Hindlimb muscle (tissue), 1 donor: Measurements from ENCODE around the gene NCR3LG1. TPM values are rescaled to one million over a fixed set of nuclear protein-coding genes. Genes with fewer than 3 reads are reported as not detected.

ENCODE experiments used
- DNase-seq: peaks from one replicate; pipeline ENCODE4 v3.0.0-alpha.2; 2013
- polyA plus RNA-seq: library from polyadenylated mRNA; unstranded; fragments of 120-200 nt; gene quantifications from one replicate; pipeline ENCODE4 v1.2.1, GENCODE V29; 2013; ENCODE audit not compliant: insufficient read length

Gene NCR3LG1
- polyA plus RNA-seq, 1 donor = 0.28 TPM

DNA sequence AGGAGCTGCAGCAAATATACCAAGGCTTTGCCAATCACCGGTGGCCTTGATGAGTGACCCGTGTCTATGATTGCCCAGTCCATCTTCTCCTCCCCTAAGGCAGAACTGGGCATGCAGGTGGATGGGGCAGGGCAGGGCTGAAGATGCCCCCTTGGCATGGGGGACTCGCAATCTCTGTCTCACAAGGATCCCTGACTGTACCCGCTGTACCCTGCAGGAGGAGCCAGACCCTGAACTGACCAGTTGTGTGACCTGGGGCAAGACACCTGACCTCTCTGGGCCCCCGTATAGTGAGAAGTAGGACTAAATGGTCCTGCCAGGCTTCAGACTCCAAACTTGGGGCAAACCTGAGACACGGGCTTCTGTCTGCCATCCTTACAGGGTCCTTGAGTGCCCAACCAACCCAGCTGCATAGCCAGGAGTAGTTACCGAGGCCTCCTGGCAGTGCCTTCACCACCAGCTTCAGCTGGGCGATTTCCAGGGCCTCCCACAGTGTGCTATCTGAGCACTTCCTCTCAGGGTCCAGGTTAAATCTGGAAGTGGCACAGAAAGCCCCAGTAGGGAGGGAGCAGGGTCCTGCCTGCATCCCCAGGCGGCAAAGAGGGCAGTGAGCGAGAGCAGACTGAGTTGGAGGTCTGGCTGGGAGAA is 43.3 kb downstream of the NCR3LG1 start:
- no peak for DNase-seq

DNA sequence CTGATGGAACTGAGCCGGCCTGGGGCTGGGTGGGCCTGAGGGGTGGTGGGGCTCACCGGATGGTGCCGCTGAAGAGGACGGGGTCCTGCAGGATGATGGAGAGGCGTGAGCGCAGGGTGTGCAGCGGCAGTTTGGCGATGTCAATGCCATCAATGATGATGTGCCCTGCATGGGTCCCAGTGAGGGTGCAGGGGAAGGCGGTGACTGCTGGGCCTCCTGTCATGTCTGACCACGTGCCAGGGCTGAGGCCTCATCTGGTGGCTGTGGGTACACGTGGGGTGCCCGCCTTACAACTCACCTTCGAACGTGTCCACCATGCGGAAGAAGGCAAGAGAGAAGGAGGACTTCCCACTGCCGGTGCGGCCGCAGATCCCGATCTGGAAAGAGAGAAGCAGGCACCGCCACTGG is 44.0 kb downstream of the NCR3LG1 start:
- DNase-seq = no peak

DNA sequence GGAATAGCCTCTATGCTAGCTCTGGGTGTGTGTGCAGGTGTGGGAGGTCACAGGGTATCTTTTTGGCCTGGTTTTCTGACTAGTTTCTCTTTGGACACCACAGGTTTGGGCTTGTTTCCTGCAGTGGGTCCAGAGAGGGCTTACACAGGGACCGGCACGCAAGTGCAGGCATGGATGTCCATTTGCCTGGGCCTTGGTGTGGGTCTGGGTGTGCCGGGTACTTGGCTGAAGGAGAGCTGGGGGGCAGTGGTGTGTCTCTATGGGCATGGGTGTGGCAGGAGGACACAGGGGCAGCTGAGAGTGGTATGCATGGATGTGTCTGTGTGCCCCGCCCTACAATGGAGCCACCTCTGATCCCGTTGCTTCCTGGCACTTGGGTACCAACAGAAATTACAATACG is 44.4 kb downstream of the NCR3LG1 start:
- DNase-seq = no peak

DNA sequence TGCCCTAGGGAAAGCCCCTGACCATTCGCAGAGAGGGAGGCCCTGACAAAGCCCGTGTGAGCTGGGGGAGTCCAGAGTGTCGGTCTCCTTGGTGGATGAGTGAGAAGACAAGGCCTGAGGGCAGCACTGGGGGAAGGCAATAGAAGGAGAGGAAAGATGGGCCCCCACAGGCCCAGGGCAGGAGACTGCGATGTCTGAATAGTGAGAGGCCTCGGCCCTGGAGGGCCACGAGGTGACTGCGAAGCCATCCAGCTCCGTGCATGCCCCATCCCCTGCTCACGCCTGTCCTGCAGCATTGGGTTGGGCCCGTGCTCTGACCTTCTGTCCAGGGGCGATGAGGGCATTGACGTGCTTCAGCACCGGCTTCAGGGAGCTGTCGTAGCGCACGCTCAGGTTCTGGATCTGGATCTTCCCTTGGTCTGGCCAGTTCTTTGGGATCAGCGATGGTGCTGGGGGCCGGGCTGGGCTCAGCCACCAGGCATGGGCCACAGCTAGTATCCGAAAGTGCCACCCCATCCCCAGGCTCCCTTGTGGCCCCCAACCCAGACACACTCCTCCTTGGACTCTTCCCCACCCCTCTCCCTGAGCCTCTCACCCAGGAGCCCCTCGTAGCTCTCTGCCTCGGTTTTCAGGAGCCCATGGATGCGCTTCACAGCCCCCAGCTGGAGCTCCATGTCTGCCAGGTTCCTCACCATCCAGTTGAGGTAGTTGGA is 45.2 kb downstream of the NCR3LG1 start:
- no peak for DNase-seq

DNA sequence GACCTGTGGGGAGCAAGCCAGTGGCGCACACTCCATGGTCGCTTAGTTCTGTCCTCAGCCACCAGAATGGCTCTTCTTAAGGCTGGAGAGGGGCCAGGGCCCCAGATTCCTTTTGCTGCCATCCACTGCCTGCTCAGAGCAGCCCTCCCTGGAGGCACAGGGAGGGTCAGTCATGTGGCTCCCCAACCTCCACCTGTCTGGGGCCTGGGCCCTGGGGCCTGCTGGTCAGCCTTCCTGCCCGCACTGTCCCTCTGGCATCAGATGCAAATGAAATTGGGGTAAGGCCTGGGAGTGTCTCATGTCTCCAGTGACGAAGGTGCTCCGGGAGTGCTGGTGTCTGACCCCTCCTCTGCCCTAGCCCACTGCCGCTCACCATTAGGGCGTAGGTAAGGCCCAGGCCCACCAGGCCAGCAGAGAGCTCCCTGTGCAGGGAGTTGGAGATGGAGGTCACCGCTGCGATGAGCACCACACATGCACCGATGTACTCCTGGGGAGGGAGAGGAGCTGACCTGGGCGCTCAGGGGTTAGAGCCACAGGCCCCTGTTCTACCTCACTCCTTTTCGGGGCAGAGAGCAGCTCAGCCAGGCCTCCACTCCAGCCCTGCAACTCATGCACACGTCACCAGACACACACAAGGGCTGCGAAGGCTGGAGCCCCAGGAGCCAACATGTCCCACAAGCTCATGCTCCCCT is 45.9 kb downstream of the NCR3LG1 start:
- no peak for DNase-seq

DNA sequence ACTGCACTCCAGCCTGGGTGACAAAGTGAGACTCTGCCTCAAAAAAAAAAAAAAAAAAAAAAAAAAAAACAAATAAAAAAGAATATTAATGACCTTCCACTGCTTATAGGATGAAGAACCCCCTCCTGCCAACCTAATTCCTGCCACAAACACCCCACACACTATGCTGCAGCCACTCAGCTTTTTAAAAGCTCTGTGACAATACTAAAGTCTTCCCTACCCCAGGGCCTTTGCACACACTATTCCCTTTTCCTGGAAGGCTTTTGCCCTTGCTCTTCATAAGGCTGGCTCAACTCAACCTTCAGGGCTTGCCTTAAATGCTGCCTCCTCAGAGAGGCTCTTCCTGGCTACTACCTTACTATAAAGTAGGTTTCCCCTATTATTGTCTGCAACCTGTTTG is 47.6 kb downstream of the NCR3LG1 start:
- DNase-seq = no peak

DNA sequence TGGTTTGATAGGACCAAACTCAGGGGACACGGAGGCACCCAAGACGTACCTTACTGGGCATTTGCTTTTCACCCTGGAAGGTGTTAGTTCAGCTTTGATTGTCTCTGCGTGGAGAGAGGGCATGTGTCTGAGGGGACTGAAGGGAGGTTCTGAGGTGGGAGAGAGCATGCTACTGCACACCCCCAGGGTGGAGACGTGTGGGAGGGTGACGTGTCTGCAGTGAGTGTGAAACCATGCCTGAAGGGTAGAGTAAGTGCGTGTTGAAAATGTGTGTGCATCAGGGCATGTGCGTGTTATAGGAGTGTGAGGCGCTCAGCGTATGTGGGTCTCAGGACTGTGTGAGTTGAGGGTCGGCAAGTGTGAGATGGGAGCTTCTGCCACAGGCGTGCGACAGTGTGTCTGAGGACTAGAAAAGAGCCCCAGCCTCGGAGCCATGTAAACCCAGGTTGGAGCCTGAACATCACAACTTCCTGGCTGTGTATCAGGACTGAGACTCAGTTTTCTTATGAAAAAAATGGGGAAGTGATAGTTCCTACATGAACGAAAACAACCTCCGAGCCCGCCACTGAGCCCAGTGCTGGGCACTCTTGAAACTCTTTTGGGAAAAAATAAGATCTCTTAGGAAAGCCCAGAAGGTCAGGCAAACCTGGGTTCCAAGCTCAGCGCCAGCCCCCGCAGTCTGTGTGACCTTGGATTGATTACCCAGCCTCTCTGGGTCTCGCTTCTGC is 48.6 kb downstream of the NCR3LG1 start:
- no peak for DNase-seq

DNA sequence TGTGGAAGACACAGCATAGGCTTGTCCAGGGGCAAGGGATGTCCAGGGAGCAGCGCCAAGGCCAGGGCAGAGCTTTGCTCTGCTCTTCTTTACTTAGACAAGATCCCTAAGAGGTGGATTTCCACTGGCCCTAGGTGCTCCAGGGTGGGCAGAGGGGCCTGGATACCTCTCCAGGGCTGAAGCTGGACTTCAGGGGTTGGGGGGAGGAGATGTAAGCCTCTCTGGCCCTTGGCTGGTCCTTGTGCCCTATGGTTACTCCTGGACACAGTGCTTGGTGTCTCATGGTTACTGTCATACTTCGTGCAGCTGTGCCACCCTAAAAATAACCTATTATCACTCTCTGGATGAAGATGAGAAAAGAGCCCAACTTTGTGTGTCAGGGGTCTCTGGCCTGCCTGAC is 49.7 kb downstream of the NCR3LG1 start:
- no peak for DNase-seq

DNA sequence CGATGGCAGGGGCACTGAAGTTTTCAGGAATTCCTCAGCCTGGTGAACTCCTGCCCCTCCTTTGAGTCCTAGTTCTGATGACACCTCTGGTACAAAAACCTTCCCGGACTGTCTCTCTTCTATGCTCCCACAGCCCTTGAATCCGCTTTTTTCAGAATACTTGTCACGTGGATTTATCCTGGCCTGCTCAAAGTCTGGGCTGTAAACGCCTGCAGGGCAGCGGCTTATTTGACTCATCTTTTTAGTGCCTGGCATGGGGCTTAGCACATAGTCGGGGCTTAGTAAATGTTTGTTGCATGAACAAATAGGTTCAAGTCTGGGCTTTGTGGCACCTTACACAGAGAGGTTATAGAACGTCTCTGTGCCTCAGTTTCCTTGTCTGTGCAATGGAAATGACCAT is 50.2 kb downstream of the NCR3LG1 start:
- DNase-seq = no peak

DNA sequence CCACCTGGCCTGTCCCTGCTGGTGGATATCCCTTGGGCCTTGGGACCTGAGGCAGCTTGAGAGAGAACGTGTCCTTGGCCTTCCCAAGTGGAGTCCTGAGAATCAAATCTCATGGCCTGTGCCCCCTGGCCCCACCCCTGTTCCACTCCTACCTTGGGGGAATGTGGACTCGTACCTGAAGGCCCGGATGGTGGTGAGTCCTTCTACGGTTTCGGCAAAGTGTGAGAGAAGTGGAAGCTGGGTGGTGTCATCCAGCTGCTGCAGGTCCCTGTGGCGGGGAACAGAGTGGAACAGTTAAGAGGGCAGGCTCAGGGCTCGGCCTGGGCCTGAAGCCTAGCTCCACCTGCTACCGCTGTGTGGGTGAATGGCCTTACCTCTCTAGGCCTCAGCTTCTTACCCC is 50.9 kb downstream of the NCR3LG1 start:
- no peak for DNase-seq

DNA sequence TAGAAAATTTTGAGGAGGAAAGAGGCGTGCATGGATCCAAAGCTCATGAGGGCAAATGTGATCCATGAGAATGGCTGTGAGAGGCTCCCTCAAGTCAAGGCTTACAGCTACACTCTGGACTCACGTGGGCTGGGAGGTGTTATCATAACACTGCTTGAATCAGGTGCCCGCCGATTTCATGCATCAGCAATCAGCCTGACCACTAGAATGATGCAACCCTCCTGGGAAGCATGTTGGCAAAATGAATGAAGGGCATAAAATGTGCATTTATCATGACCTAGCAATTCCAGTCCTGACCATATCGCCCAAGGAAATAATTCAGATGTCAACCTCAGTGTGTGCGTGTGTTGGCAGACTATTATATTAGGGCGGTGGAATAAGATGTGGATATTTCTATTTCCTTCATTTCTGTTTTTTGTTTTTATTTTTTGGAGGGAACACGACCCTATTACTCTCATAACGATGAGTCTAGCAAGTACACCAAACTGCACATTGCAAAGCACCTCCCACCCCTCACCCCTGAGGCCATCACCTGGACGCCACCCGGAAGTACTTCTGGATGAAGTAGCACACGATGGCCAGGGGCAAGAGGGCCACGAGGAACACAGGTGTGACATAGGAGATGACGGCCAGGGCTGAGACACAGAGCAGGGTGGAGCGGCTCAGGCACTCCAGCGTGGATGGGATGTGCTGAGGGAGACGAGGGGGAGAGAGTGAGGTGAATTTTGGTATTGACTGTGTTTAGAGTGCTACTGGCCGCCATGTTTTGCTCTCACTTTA is 52.6 kb downstream of the NCR3LG1 start:
- DNase-seq = no peak

DNA sequence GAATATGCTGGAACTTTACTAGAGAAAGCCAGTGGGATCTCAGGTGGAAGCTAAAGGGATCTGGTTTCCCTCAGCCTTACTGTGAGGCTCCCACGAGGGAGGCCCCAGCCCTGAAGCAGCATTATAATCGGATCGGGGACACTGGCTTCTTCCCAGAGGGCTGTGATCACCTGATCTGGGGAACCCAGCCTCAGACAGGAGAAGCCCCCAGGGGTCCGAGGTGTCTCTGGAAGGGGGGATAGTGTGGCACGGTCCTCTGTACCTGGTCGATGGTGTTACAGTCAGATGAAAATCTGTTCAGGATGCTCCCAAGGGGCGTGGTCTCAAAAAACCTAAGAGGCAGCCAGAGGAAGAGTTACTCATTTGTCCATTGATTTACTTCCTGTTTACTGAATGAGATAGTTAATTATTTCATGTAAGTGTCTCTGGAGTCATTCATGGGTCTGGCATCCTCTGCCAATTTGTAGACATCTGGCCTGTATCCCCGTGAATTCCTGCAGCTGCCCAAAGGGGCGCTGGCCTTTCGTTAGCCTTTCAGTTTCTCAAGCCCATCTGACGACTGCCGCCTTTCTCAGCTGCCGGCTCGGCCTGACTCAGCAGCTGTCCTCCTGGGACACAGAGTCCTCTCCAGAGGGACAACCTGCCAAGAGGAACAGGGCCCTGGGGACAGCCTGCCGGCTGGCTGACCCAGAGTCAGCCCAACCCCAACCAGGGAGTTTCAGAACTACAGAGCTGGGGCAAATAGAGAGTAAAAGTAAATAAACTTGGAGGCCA is 53.8 kb downstream of the NCR3LG1 start:
- DNase-seq = peak; percentile 23

DNA sequence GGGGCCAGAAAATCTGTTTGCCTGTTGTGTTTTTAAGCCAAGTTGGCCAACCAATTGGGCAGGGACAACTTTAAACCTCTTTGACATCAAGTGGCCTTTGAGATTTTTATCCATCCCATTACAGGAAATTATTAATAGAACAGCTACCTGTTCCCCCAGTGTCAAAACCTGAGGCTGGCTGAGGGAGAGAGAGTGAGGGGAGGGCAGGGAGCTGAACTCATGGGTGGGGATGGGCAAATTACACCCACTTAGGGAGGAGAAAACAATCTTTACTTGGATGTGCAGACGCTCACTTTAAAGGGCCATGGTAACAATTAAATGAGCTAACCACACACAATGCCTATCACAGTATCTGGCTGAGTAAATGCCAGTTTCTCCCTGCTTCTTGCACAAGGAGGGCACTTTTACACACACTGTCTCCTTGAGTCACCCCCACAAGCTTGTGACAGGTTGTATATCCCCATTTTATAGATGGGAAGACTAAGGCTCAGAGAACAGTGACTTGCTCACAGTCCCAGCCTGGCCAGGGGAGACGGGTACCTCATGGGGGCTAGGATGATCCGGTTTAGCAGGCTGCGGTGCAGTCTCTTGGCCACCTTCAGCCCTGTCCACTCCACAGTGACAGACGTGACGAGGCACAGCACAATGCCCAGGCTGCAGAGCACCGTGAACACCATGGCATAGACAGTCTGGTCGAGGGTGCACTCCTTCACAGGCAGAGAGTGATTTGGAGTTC is 54.6 kb downstream of the NCR3LG1 start:
- DNase-seq = no peak

DNA sequence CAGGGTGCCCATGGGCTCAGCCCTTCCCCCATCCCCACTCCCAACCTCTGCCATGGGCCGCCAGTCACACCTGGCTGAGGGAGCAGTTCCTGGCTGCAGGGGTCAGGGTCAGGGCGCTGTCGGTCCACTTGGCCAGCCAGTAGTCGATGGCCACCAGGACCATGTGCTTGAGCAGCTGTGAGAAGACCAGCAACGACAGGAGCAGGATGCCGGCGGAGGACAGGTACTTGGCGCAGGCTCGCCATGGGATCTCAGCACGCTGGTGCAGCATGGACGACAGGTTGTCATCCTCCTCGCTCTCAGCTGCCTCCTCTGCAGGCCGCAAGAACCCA is 55.2 kb downstream of the NCR3LG1 start:
- DNase-seq = no peak

DNA sequence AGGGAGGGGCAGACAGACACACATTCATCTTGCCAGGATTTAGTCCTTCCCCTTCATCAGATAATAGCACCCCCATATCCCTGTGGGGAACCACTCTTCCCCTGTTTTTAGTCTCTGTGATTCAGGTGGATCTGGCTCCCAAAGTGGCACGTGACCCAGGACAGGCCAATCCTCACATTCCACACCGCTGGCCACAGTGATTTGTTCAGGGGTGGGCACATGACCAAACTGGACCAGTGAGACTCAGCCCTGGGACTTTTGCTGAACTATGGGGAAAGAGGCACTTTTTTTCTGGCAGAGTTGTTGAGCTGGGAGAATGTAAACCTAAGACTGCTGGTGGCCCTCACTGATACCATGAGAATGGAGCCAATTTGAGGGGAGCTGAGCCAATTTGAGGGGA is 56.0 kb downstream of the NCR3LG1 start:
- no peak for DNase-seq

DNA sequence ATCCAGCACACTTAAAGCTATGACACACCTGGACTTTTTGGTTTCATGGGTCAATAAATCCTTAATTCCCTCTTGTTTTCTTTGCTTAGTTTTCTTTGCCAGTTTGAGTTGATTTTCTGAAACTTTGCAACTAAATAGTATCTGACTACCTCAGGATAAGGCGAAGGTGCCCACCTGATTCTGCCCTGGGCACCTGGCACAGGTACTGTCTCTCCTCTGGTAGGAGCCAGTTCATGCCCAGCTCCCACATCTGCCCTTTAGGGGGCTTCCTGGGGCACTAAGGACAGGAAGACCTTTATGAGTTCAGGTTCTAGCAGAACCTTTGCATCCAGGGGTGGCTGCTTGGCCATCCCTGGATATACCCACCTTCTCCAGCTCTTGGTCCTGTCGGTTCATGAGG is 56.4 kb downstream of the NCR3LG1 start:
- no peak for DNase-seq

DNA sequence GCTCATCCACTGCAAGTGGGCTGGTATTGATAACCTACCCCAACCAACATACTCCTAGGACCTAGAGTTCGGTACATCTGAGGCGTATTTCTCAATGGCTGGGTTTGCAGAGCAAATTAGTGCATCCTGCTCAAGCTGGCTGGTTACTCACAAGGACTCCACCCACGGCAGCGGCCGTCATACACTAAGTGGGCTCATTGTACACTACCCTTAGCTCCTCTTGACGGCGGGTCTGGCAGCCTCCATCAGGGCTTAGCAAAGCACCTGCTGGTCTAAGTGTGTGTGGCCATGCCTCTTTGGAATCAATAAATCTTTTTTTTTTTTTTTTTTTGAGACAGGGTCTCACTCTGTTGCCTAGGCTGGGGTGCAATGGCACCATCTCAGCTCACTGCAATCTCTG is 57.0 kb downstream of the NCR3LG1 start:
- no peak for DNase-seq

DNA sequence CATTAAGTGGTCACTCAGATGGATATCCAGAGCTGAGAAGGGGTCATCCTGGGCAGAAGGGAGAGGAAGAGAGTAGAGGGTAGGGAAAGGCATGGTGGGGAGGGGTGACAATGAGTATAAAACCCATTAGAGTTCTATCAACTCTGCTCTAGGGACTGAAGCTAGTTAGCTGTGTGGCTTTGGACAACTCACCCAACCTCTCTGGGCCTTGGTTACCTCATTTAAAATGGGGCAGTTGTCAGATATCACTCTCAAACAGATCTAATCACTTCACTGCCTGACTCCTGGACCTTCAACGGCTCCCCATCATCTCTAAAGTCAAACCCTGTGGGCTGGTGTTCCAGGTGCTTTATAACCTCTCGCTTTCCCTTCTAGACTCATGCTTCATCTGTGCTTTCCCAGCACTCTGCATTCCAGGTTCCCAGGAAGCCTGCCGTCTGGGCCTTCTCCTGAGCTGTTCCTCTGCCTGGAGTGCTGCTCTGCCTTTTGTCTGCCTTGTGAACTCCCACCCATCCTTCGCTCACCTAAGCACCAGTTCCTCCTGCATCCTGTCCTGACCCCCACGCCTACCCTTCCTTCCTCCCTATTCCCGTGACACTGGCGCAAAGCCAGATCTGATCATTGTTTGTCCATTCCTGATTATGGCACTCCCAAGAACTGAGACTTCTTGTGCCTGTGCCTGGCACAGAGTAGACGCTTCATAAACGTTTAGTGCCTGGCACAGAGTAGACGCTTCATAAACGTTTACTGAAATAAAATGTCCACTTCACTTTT is 59.2 kb downstream of the NCR3LG1 start:
- no peak for DNase-seq

DNA sequence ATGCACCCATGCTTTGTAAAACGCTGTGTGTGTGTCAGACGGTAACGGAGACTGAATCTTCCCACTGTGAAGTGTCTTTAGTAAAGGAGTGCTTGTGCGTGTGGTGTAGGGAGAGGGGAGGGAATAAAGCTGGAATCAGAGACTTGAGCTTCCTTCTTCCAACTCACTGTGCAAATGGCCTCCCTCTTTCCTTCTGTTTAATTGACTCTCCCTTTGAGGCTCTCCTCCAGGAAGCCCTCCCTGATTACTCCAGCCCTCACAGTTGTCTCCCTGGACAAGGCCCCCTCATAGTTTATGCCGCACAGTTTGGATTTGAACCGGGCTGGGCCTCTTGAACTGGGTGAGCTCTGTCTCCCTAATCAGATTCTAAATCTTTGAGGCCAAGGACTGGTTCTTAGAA is 59.8 kb downstream of the NCR3LG1 start:
- no peak for DNase-seq

DNA sequence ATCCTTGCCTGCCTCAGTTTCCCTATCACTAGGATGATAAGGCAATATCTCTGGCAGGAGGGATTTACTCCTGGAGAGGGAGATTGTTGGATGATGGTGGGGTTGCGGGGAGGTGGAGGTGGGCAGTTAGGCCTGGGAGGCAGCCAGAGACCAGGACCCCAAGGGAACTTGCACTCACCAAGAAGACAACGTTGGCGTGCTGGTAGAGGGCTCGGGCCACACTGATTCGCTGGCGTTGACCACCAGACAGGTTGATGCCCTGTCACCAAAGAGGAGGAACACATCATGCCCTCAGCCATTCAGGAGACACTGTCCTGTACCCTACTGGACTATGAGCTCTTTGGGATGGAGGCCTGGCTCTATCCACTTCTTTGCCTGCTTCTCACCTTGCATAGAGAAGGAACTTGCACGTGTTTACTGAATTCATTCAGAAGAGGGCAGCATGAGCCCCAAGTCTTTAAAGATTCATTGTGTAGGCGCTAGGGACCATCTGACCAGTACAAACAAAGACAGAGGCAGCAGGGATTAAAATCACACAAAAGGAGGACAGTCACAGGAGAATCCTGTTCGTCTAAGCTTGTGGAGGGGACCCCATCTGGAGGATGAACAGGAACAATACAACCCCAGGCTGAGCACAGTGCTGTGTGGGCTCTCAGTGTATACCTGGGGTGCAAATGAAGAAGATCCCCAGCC is 61.0 kb downstream of the NCR3LG1 start:
- DNase-seq = no peak
